ENCODE data around the gene ZBTB20. TPM values are rescaled to one million over a fixed set of nuclear protein-coding genes. Genes with fewer than 3 reads are reported as not detected.
"Not testable (repeated sequence)": the region's sequence is repeated elsewhere in the genome, so short reads cannot be mapped to it uniquely, and the experiment has no call there.

ZBTB20 gene
- total RNA-seq, 1 donor from 2014 or later = 21.4 TPM

- H3K4me3 ChIP-seq (ENCODE audit: insufficient read depth, low read depth, low read length) = no peak overlapping the region
- no peaks in the 10 kb centered on the region for H3K4me1 ChIP-seq (ENCODE audit: insufficient read depth, low read length)
- no peak overlapping the region for H3K27ac ChIP-seq (ENCODE audit: low read depth, low read length)
- no peak overlapping the region for H3K4me2 ChIP-seq (ENCODE audit: low read length)
- DNase-seq (ENCODE audit: low read depth) (no peak), FAIRE-seq (no peak)
- no peak overlapping the region for H3K4me3 Mint-ChIP-seq (ENCODE audit: unreplicated experiment)
- H3K9me3 ChIP-seq (ENCODE audit: insufficient read depth, low read depth, low read length) = no peaks in the 10 kb centered on the region
- H3K79me2 ChIP-seq (ENCODE audit: insufficient read depth, low read length) = no peaks in the 10 kb centered on the region
- no peaks in the 10 kb centered on the region for H3K36me3 Mint-ChIP-seq (ENCODE audit: low read depth, unreplicated experiment)
- H3K36me3 ChIP-seq (ENCODE audit: insufficient read depth, low read length) = no peaks in the 10 kb centered on the region
- H3K27ac Mint-ChIP-seq (ENCODE audit: unreplicated experiment) = no peak overlapping the region
- no peaks in the 10 kb centered on the region for H3K27me3 ChIP-seq (ENCODE audit: insufficient read depth, low read length)
- no peaks in the 10 kb centered on the region for H3K27me3 Mint-ChIP-seq (ENCODE audit: low read depth, unreplicated experiment)
- H3K9me3 Mint-ChIP-seq (ENCODE audit: unreplicated experiment) = no peaks in the 10 kb centered on the region
- H3K4me1 Mint-ChIP-seq (ENCODE audit: low read depth, unreplicated experiment) = no peaks in the 10 kb centered on the region
- no peak overlapping the region for H3K9ac ChIP-seq (ENCODE audit: low read length)
- no peaks in the 10 kb centered on the region for H4K20me1 ChIP-seq (ENCODE audit: insufficient read depth, low read length)
- no peak overlapping the region for H2AFZ ChIP-seq (ENCODE audit: low read depth, low read length)
- TF ChIP-seq CTCF (IDR thresholded peaks at IDR 0.05; ENCODE audit: insufficient read depth, low read depth, low read length) (no peak), EZH2 (IDR thresholded peaks at IDR 0.05; ENCODE audit: insufficient read depth, low read length) (no peak)
Observed at GRCh38 chr3:114823061-114823460, 324.0 kb downstream of the ZBTB20 start.

GRCh38 chr3:114816052-114816451 lies 331.0 kb downstream of the ZBTB20 start:
- H3K4me3 Mint-ChIP-seq (ENCODE audit: unreplicated experiment) = no peak overlapping the region
- no peak overlapping the region for H3K4me2 ChIP-seq (ENCODE audit: low read length)
- no peak overlapping the region for H2AFZ ChIP-seq (ENCODE audit: low read depth, low read length)
- no peaks in the 10 kb centered on the region for H3K4me1 ChIP-seq (ENCODE audit: insufficient read depth, low read length)
- H3K9me3 Mint-ChIP-seq (ENCODE audit: unreplicated experiment) = no peaks in the 10 kb centered on the region
- H3K27me3 Mint-ChIP-seq (ENCODE audit: low read depth, unreplicated experiment) = no peaks in the 10 kb centered on the region
- no peaks in the 10 kb centered on the region for H3K9me3 ChIP-seq (ENCODE audit: insufficient read depth, low read depth, low read length)
- H3K4me1 Mint-ChIP-seq (ENCODE audit: low read depth, unreplicated experiment) = no peaks in the 10 kb centered on the region
- no peaks in the 10 kb centered on the region for H3K36me3 Mint-ChIP-seq (ENCODE audit: low read depth, unreplicated experiment)
- H3K27ac Mint-ChIP-seq (ENCODE audit: unreplicated experiment) = no peak overlapping the region
- no peak overlapping the region for H3K27ac ChIP-seq (ENCODE audit: low read depth, low read length)
- H3K9ac ChIP-seq (ENCODE audit: low read length) = no peak overlapping the region
- no peaks in the 10 kb centered on the region for H3K27me3 ChIP-seq (ENCODE audit: insufficient read depth, low read length)
- no peak for TF ChIP-seq EZH2 (IDR thresholded peaks at IDR 0.05; ENCODE audit: insufficient read depth, low read length)
- TF ChIP-seq CTCF (IDR thresholded peaks at IDR 0.05; ENCODE audit: insufficient read depth, low read depth, low read length) = no peak
- DNase-seq (ENCODE audit: low read depth) (no peak), FAIRE-seq (no peak)
- H4K20me1 ChIP-seq (ENCODE audit: insufficient read depth, low read length) = no peaks in the 10 kb centered on the region
- H3K36me3 ChIP-seq (ENCODE audit: insufficient read depth, low read length) = no peaks in the 10 kb centered on the region
- no peak overlapping the region for H3K4me3 ChIP-seq (ENCODE audit: insufficient read depth, low read depth, low read length)
- H3K79me2 ChIP-seq (ENCODE audit: insufficient read depth, low read length) = no peaks in the 10 kb centered on the region

- not testable (repeated sequence) for H3K4me3 ChIP-seq (ENCODE audit: insufficient read depth, low read depth, low read length); H3K4me1 ChIP-seq (ENCODE audit: insufficient read depth, low read length); H3K27me3 Mint-ChIP-seq (ENCODE audit: low read depth, unreplicated experiment); H4K20me1 ChIP-seq (ENCODE audit: insufficient read depth, low read length); H3K36me3 Mint-ChIP-seq (ENCODE audit: low read depth, unreplicated experiment); H3K9me3 Mint-ChIP-seq (ENCODE audit: unreplicated experiment); H3K27ac ChIP-seq (ENCODE audit: low read depth, low read length); H2AFZ ChIP-seq (ENCODE audit: low read depth, low read length); H3K36me3 ChIP-seq (ENCODE audit: insufficient read depth, low read length); H3K4me2 ChIP-seq (ENCODE audit: low read length); H3K27me3 ChIP-seq (ENCODE audit: insufficient read depth, low read length); H3K9me3 ChIP-seq (ENCODE audit: insufficient read depth, low read depth, low read length); FAIRE-seq; H3K4me3 Mint-ChIP-seq (ENCODE audit: unreplicated experiment); H3K9ac ChIP-seq (ENCODE audit: low read length); DNase-seq (ENCODE audit: low read depth); H3K79me2 ChIP-seq (ENCODE audit: insufficient read depth, low read length); H3K4me1 Mint-ChIP-seq (ENCODE audit: low read depth, unreplicated experiment); H3K27ac Mint-ChIP-seq (ENCODE audit: unreplicated experiment)
Observed at GRCh38 chr3:114812541-114813238, 334.4 kb downstream of the ZBTB20 start.
